NCI-H524 (cell line): ENCODE data around the gene UNC5B.
"Not testable (repeated sequence)": the region's sequence is repeated elsewhere in the genome, so short reads cannot be mapped to it uniquely, and the experiment has no call there.

Experiments
- DNase-seq, 2 experiments: peaks; one replicate each; lab custom pipeline; 2025; lab: John Stamatoyannopoulos, UW

The UNC5B gene

DNA sequence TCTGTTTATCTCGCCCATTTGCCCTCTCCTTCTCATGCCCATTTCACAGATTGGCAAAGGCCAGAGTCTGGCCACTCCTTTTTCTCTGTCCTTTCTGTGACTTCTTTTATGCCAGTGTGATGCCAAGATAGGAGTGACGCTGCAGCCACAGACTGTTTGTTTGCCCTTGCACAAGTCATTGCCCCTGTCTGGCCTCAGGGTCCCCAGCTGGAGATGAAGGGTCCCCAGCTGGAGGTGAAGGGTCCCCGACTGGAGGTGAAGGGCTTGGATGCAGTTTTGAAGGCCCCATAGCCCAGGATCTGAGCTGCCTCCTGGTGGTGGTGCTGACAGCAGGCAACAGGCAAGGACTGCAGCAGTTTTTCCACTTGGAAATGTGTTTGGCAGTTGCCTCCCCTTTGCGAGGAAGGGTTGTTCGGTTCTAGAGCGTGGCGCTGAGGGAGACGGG lies 55.9 kb downstream of the UNC5B start:
- peak in 1 of 2 experiments; percentile 32 for DNase-seq

DNA sequence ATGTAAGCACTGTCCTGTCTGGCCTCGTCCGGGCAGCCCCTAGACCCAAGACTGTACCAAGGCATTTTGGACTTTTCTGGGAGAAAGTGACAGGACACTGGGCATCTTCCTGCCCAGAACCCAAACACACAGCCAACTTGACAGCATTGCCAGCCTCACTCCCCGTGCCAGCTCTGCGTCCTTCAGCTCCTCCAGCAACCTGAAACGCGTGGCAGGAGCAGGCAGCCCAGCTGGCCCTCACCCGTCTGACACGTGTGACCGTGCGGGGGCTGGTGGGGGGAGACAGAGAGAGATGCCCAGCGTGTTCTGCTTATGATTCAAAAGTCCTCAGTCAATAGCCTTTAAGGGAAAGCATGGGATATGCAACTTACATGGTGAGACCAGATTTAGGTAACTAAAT lies 56.4 kb downstream of the UNC5B start:
- peak in 1 of 2 experiments; percentile 4 for DNase-seq

DNA sequence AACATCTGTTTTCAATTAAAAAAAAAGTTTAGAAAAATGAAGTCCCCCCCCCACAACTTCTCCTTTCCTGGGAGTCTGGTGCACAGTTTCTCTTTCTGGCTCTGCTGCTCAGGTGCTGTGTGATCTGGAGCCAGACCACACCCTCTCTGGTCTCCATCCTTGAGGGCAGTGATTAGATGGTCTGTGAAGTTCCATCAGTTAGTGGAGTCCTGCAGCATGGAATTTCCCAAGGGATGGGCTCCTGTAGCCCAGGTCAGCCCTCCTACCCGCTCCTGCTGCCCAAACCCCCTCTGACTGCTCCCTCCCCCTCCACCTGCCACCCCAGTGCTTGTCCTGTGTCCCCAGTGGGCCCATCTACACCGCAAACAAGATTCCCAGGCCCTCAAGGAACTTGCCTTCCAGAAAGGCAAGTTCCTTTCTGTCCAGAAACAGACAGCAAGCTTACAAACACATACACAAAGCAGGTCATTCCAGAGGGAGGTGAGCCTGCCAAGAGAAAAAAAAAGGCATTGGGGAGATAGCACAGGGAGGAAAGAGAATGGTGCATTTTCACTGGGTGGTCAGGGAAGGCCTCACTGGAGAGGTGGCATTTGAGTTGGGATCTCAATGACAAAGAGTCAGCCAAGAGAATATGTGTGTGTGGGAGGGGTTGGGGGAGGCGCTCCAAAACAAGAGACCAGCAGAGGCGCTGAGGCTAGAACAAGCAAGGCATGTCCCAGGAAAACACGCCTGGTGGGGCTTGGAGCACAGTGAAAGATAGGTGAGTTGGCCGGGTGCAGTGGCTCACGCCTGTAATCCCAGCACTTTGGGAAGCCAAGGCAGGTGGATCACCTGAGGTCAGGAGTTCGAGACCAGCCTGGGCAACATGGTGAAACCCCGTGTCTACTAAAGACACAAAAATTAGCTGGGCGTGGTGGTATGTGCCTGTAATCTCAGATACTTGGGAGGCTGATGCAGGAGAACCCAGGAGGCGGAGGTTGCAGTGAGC lies 57.2 kb downstream of the UNC5B start:
- DNase-seq: no peak

DNA sequence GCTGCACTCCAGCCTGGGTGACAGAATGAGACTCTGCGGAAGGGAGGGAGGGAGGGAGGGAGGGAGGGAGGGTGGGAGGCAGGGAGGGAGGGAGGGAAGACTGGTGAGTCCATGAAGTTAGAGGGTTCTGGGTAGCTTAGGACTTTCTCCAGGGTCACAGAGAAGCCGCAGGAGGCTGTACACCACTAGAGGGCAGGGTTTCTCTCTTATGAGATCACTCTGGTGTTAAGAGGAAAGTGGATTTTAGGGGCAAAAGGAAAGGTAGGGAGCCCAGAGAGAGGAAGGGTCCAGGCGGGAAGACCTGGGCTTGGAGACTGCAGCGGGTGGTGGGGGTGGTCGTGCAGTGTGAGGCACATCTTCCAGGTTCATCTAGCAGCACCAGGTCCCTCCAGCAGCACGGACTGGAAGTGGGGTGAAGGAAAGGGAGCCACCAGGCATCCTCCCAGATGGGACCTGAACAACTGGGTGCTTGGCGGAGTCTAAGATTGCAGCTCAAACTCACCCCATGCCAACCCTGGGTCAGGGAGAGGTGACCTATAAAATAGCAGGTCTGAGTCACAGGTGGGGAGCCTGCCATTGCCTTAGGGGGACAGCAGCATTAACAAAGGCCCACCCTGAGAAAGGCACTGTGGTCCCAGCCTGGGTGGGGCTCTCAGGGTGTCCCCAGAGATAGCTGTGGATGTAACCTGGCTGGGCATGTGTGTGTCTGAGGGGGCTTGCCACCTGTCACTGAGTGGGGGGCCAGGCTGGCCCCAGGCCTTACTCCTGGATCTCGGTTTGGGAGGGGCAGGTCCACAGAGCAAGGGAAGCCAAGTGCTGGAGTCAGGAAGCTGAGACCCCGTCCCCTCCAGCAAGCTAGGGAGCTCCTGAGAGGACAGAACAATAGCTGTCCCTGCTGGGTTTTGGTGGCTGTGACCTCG lies 58.2 kb downstream of the UNC5B start:
- peak; percentile 33 to 64 for DNase-seq

DNA sequence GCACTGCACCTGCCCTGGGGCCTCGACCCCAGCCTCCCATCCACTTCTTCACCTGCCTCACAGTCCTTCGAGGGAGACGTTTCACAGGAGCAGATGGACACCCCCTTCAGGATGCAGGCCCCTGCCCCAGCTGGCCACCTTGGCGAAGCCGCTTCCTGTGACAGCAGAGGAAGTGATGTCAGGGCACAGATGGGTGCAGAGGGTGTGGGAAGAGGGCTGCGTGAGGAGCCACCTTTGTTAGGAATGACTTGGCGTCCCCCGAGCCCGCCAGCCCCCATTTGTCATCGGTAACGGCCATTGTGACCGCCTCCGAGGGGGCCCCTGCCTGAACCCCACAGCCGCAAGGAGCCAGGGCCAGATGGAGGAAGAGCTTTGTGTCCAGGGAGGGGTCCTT lies 59.3 kb downstream of the UNC5B start:
- DNase-seq: peak in 1 of 2 experiments; percentile 28

DNA sequence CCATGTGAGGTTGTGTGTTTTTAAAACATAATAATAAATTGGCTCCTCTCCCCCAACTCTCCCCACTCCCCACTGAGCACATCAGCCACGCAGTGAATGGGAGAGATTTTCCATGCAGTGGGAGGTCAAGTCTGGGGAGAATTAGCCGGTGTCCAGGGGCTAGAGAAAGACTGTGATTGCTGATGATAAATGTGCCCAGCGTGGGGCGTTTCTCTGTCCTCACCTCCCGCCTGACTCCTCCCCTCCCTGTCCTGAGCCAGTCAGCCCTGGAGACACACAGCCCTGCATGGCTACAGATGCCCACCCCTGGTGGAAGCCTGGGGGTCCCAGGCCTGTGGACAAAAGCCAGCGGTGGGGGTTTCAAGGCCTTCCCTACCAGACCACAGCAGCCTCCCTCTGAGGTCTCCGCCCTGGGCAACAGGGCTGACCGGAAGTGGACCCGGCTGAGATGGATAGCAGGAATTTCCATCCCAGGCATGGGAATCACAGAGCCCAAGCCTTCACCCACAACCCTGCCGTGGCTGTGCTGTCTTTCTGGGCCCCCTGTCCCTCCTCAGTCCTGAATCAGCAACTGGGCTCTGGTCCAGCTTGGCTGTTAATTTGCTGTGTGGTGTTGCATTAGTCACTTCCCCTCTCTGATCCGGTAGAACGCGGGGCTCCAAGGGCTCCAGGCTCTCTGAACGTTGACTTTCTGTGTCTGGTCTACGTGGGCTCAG lies 59.8 kb downstream of the UNC5B start:
- DNase-seq: no peak

DNA sequence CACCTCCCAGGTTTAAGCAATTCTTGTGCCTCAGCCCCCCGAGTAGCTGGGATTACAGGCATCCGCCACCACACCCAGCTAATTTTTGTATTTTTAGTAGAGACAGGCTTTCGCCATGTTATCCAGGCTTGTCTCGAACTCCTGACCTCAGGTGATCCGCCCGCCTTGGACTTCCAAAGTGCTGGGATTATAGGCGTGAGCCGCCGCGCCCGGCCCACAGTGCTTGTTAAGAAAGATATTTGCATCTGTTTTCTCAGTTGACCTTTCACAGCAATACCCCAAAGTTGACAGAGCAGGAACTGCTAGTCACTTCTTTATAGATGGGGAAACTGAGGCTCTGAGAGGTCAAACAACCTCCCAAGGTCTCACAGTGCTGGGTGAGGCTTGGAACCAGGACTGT lies 60.6 kb downstream of the UNC5B start:
- DNase-seq: not testable (repeated sequence)

DNA sequence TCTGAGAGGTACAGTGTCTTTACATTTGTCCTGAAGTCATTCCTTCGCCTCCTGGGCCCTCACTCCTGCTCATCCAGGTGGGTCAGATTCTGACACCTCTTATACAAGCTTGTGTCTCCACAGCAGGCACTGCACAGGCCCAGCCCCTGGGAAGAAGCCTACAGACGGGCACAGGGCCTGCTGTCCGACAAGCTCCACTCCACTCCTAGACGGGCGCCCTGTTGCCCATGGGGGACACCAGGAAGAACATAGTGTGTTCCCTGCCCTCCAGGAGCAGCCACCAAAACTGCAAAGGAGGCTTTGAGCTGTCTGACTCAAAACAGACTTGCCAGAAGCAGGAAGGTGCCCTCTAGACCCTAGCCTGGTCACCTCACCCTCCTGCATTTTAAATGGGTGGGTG lies 61.1 kb downstream of the UNC5B start:
- DNase-seq: no peak

DNA sequence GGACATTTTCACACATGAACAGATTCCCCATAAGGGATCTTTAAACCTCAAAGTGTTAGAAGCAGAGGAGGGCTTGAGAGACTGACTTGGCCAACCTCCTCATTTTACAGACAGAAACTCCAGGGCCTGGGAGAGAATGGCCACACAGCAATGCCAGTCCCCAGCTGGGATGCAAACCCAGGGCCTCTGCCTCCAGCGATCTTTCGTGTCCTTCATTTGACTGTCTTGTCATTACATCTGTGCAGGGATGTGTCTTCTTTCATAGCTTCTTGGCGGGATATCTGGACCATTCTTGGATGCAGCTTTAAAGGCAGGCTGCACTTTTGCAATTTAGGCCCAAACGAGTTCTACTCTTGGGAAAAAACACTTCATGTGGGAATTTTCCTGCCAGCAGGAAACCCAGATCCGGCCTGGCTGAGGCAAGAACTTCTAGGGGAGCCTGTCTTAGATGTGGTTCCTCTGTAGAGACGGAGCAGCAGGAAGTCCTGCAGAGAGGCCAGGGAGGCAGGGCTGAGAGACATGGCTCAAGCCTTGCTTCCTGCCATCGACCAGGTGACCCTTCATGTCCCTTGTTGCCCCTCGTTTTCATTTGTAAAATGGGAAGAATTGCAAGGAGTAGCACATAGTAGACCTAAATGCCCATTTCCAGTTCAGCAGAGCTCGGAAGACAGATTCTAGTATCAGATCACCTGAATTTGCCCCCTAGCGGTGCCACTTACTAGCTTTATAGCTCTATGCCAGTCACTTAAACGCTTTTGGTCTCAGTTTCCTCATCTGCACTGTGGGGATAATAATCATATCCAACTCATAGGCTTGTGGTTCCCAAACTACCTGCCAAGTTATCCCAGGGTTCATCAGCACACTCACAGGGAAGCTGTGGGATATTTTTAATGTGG lies 62.8 kb downstream of the UNC5B start:
- DNase-seq: no peak

DNA sequence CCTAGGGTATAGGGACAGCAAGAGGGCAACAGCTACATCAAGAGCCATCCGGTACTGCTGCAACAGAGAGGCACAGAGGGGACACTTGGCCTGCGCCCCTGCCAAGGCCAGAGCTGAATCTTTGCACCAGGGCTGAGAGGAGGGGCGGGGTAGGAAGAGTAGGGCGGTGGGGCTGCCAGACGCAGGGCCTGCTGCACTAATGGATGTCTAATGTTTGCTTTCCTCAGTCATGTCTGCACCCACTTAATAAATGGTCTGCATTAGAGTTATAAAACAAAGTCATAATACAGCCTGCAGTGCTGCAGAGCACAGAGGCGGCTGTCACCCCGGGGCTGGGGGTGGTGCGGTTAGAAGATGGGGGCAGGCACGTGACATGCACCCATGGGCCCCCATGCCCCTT lies 64.5 kb downstream of the UNC5B start:
- DNase-seq: no peak

DNA sequence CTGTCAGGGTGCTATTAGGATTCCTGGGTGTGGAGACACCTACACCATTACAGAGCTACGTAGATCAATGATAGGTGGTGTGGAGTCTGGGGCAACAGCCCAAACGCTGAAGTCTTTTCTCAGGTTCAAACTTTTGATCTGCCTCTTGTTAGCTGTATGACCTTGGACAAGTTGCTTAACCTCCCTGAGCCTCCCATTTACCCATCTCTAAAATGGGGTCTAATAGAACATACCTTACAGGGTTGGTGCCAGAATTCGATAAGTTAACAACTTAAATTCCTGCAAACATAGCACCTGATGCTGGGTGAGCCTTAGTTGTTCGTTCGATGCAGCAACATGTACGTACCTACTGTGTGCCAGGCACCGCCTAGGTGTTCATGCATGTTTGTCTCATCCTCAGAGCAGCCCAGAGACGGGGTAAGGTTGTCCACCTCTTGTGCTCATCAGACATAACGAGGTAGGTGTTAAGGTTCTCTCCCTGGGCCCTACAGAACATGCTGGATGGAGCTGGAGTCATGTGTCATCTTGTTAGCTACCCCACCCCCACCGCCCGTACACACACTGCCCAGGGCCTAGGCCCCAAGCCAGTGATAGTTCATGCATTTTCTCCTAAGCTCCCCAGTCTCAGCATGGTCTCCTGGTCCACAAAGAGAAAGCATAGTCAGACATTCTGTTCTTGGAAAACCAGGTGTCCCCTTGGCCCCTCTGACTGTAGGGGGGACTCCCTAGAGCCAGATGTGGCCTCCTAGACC lies 65.7 kb downstream of the UNC5B start:
- no peak for DNase-seq

DNA sequence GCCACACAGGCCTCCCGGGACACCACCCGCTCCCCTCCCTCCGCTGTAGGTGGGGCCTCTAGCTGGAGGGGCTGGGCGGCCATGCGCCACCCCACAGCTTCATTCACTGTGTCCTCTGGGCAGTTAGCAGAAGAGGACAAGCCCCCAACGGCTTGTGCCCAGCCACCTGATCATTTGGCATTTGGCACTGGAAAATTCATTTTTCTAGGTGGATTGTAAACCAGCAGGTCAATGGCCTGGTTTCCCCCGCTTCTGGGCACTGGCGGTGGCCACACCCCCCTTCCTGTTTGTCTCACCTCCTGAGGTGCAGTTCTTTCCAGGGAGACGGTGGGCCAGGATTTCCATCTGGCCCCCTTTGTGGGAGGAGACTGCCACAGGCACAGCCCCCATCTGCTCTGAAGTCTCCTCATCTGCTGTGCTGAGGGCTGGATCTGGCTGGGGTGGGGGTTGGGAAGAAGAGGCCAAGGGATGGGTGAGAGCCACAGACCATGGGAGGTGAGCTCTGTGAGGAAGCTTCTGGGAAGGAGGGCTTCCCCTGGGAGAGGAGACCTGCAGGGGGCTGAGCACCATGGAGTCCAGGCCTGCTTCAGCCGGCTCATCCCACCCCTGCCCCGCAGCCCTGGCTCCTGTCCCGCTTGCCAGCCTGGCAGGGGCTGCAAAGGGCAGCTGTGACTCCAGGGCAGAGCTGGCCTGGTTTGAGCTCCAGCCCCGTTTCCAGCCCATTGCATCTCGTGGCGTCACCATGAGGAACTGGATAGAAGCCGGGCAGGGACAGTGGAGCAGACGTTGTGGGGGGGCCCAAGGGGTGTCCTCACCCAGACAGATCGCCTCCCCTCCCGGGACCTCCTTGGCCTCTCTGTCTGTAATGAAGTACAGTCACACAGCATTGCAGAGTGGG lies 66.6 kb downstream of the UNC5B start:
- DNase-seq: peak in 1 of 2 experiments; percentile 31

DNA sequence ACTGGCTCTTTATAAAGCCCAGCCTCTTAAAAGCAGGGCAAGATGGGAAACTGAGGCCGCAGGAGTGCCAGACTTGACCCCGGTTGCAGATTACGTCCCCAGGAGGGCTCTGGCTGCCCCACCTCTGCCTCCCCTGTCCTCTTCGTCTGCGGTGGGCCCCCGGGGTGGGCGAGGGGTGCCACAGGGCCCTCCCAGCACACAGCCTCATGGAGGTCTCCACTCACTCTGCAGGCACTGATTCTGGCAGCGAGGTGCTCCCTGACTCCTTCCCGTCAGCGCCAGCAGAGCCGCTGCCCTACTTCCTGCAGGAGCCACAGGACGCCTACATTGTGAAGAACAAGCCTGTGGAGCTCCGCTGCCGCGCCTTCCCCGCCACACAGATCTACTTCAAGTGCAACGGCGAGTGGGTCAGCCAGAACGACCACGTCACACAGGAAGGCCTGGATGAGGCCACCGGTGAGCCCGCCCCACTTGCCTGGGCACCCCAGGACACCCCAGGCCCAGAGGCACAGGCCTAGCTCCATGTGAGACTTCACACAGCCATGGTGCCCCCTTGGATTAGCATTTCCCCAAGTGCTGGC lies 67.3 kb downstream of the UNC5B start:
- DNase-seq: no peak

DNA sequence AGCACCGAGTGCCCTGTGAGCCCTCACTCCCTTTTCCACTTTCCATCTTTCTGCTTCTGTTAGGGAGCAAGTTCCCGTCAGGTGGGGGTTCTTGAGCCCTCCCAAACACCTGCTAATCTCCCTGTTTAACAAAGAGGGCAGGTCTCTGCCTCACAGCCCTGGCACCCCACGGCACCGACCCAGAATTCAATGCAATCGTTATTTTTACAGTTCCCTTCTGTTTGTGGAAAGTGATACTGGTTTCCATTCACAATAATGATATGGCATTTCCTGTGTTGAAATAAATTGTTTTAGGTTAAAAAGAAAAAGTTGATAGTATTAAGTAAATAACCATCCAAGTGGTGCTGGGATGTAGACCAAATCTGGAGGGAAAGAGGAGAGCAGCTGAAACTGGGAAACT lies 67.8 kb downstream of the UNC5B start:
- no peak for DNase-seq

DNA sequence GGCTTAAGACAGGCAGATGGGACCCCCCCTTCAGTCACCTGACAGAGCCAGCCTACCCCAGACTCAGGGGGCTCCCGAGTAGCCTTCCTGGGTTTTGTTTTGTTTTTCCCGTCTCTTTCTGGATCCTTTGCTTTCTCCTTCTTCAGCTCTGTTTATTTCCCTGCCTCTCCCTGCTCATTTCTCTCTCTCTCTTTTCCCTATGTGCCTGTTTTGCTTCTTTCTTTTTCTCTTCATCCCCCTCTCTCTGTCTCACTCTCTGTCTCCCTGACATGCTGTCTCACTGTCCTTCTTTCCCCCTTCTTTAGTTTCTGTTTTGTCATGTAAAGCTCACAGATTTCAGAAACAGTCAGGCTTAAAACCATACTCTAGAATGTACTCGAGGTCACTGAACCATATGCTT lies 68.5 kb downstream of the UNC5B start:
- no peak for DNase-seq

DNA sequence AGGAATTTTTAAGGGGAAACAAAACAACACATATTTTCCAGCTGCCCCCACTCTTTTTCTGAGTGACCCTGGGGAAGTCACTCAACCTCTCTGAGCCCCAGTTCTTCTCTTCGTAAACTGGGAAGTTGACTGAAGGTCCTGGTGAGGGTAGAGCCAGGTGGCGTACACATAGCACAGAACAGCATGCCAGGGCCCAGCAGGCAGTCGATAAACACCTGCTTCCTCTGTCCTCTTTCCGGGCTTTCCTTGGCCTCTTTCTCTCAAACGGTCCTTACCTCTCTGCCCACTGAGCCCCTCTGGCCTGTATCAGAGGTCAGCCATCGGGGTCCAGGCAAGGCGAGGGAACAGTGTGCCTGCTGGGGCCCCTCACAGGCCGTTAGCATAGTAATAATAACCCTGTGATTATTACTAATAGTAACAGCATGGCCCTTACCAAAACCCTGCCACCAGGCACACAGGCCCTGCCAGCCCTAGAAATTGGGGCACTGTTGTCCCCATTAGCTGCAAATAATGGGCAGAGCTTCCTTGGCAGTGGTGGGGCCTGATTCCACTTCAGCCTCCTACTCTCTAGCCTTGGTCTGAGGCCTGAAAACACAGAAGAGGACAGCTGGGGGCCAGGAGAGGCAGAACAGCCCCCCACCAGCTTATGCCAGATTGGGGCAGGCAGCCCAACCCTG lies 69.4 kb downstream of the UNC5B start:
- no peak for DNase-seq

DNA sequence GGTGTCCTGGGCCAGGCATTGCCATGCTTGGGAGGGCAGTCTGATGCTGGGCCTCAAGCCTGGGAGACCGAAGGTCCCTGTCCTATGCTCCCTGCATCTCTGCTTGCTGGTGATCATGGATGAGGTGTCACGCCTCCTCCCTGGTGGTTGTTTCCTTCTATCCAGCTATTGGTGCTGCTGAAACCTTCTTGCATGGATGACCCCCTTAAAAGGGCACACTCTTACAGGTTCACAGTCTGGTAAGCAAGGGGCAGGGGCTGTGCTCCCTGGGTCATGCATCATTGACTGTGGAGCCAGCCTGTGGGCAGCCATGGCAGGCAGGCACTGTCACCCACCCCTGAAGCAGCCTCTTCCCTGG lies 69.9 kb downstream of the UNC5B start:
- no peak for DNase-seq

DNA sequence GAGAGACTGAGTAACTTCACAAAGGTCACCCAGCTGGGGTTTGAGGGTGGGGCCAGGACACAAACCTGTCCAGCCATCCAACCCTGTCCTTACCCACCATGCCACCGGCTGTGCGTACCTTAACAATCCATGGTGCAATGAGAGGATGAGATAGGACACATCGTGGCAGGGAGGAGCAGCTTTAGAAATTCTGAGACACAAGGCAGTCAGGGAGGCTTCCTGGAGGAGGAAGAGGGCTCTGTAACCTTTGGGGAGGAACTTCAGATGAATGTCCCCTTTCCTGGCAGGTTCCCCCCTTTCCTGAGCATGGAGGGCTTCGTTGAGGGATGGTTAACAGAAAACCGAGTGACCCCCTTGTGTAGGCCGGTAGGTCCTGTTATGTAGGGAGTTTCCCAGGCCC lies 71.0 kb downstream of the UNC5B start:
- no peak for DNase-seq
